ENCODE data around the gene TNFAIP3.

The TNFAIP3 gene

GRCh38 chr6:137864812-137865508 is 2.1 kb upstream of the TNFAIP3 start:
- DNase-seq (ENCODE audit: low spot score) = no peak

- DNase-seq (ENCODE audit: low spot score) = peak; percentile 28
These were observed 702 bp upstream of the TNFAIP3 start for GRCh38 chr6:137866200-137866913.

- no peak for DNase-seq (ENCODE audit: low spot score)
These were observed 838 bp downstream of the TNFAIP3 start for GRCh38 chr6:137867685-137868509.

GRCh38 chr6:137868721-137869548 is 1.9 kb downstream of the TNFAIP3 start:
- no peak for DNase-seq (ENCODE audit: low spot score)

GRCh38 chr6:137869549-137870307 is 2.7 kb downstream of the TNFAIP3 start:
- DNase-seq (ENCODE audit: low spot score) = no peak

- DNase-seq (ENCODE audit: low spot score) = no peak
These were observed 3.2 kb downstream of the TNFAIP3 start for GRCh38 chr6:137870308-137870644.

- no peak for DNase-seq (ENCODE audit: low spot score)
These were observed 3.7 kb downstream of the TNFAIP3 start for GRCh38 chr6:137870744-137871247.

GRCh38 chr6:137871291-137871690 is 4.2 kb downstream of the TNFAIP3 start:
- no peak for DNase-seq (ENCODE audit: low spot score)

GRCh38 chr6:137871831-137872454 is 4.9 kb downstream of the TNFAIP3 start:
- DNase-seq (ENCODE audit: low spot score) = no peak

- DNase-seq (ENCODE audit: low spot score) = no peak
These were observed 5.6 kb downstream of the TNFAIP3 start for GRCh38 chr6:137872581-137873115.

GRCh38 chr6:137873273-137873762 is 6.3 kb downstream of the TNFAIP3 start:
- no peak for DNase-seq (ENCODE audit: low spot score)

- DNase-seq (ENCODE audit: low spot score) = no peak
These were observed 7.4 kb downstream of the TNFAIP3 start for GRCh38 chr6:137874204-137875057.

GRCh38 chr6:137875058-137875520 is 8.0 kb downstream of the TNFAIP3 start:
- no peak for DNase-seq (ENCODE audit: low spot score)

GRCh38 chr6:137875606-137876005 is 8.5 kb downstream of the TNFAIP3 start:
- no peak for DNase-seq (ENCODE audit: low spot score)

- DNase-seq (ENCODE audit: low spot score) = no peak
These were observed 9.5 kb downstream of the TNFAIP3 start for GRCh38 chr6:137876547-137876946.

- no peak for DNase-seq (ENCODE audit: low spot score)
These were observed 10.1 kb downstream of the TNFAIP3 start for GRCh38 chr6:137877113-137877512.

GRCh38 chr6:137877606-137878005 is 10.5 kb downstream of the TNFAIP3 start:
- DNase-seq (ENCODE audit: low spot score) = no peak

GRCh38 chr6:137878029-137878428 is 11.0 kb downstream of the TNFAIP3 start:
- DNase-seq (ENCODE audit: low spot score) = no peak
